ENCODE results near the gene NR0B2. TPM values are rescaled to one million over a fixed set of nuclear protein-coding genes. Genes with fewer than 3 reads are reported as not detected.

Gene NR0B2
- polyA plus RNA-seq, 1 experiment, result not detected

DNA sequence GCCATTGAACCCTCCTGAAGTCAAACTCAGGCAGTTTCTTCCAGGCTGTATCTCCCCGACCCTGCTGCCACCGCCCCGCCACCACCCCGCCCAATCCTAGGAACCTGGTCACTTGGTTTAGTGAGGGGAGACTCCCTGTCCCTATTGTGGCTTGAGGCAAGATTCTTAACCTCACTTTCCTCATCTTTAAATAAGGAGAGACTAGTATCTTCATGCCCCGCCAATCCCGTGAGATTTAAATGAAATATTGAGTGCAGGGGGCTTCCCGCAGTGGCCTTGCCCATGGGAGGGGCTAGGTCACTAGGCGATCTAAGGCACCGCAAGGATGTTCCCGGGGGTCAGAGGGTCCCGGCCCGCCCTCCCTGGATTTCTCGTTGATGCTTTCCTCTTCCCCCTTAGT, 45.5 kb upstream of the NR0B2 start:
- TF ChIP-seq, protein P1, sequence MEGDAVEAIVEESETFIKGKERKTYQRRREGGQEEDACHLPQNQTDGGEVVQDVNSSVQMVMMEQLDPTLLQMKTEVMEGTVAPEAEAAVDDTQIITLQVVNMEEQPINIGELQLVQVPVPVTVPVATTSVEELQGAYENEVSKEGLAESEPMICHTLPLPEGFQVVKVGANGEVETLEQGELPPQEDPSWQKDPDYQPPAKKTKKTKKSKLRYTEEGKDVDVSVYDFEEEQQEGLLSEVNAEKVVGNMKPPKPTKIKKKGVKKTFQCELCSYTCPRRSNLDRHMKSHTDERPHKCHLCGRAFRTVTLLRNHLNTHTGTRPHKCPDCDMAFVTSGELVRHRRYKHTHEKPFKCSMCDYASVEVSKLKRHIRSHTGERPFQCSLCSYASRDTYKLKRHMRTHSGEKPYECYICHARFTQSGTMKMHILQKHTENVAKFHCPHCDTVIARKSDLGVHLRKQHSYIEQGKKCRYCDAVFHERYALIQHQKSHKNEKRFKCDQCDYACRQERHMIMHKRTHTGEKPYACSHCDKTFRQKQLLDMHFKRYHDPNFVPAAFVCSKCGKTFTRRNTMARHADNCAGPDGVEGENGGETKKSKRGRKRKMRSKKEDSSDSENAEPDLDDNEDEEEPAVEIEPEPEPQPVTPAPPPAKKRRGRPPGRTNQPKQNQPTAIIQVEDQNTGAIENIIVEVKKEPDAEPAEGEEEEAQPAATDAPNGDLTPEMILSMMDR (IDR thresholded peaks at IDR 0.05; ENCODE audit: insufficient read depth, low read depth, low read length), result no peak
- H3K4me3 ChIP-seq (ENCODE audit: low read depth, low read length), result no peak overlapping the region
- no peak for DNase-seq (ENCODE audit: low read depth)
- CTCF ChIA-PET, result no interaction called here
- H3K36me3 ChIP-seq (ENCODE audit: control insufficient read depth, insufficient read depth, low read length), result no peaks in the 10 kb centered on the region
- H3K27me3 ChIP-seq (ENCODE audit: control insufficient read depth, insufficient read depth, low read length), result peaks cover 14% of the 10 kb centered on the region
- POLR2A ChIA-PET, result no interaction called here

DNA sequence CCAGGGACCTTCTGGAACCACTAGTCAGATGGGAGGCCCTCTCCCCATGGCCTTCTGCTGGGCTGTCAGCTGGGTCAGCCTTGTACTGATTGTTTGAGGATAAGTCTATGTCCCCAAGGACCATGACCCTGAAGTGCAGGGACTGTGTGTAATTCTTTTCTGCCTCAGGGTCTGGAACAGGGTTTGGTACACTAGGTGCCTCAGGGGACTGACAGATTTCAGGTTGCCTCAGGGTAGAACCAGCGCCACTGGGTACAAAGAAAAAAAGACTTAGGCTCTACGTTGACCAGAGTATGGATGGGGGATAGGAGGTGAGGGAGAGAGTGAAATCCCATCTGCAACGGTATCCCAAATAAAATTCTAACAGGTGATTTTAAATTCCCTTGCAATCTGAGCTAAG, 43.5 kb upstream of the NR0B2 start:
- H3K4me3 ChIP-seq (ENCODE audit: low read depth, low read length), result no peak overlapping the region
- POLR2A ChIA-PET, result no interaction called here
- peaks cover 14% of the 10 kb centered on the region for H3K27me3 ChIP-seq (ENCODE audit: control insufficient read depth, insufficient read depth, low read length)
- DNase-seq (ENCODE audit: low read depth), result no peak
- TF ChIP-seq, protein P1 (IDR thresholded peaks at IDR 0.05; ENCODE audit: insufficient read depth, low read depth, low read length), result no peak
- CTCF ChIA-PET, result interaction anchor here (1.5 kb wide), 1 partner anchor 10 kb away, joined by 3 read pairs; no protein-coding TSS in a partner anchor
- no peaks in the 10 kb centered on the region for H3K36me3 ChIP-seq (ENCODE audit: control insufficient read depth, insufficient read depth, low read length)

DNA sequence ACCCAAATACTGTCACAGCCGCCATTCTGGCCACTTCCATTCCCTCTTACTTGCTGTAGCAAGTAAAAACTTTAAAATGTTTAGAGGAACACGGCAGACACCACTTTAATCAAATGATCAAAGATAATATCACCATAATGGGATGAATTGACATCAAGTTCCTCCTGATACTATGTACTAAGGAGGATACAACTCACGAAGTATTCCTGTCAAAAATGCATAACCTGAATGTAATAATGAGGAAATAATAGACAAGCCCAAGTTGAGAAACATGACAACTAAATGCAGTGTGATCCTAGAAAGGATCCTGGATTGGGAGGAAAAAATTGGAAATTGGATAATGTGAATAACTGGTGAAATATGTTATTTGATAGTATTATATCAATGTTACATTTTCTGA, 42.5 kb upstream of the NR0B2 start:
- Histone ChIP-seq H3K36me3 (ENCODE audit: control insufficient read depth, insufficient read depth, low read length) (no peaks in the 10 kb centered on the region), H3K27me3 (ENCODE audit: control insufficient read depth, insufficient read depth, low read length) (peaks cover 14% of the 10 kb centered on the region), H3K4me3 (ENCODE audit: low read depth, low read length) (no peak overlapping the region)
- DNase-seq (ENCODE audit: low read depth), result no peak
- TF ChIP-seq, protein P1 (IDR thresholded peaks at IDR 0.05; ENCODE audit: insufficient read depth, low read depth, low read length), result no peak
- CTCF ChIA-PET, result interaction anchor here (1.5 kb wide), 1 partner anchor 11 kb away, joined by 3 read pairs; no protein-coding TSS in a partner anchor
- POLR2A ChIA-PET, result no interaction called here

DNA sequence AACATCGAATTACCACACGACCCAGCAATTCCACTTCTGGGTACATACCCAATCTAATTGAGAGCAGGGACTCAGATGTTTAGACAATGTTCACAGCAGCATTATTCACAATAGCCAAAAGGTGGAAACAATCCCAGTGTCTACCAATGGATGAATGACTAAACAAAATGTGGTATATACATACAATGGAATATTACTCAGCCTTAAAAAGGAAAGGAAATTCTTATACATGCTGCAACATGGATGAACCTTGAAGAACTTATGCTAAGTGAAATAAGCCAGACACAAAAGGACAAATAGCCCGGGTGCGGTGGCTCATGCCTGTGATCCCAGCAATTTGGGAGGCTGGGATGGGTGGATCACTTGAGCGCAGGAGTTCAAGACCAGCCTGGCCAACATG, 39.6 kb upstream of the NR0B2 start:
- TF ChIP-seq, protein P1 (IDR thresholded peaks at IDR 0.05; ENCODE audit: insufficient read depth, low read depth, low read length), result no peak
- CTCF ChIA-PET, result no interaction called here

DNA sequence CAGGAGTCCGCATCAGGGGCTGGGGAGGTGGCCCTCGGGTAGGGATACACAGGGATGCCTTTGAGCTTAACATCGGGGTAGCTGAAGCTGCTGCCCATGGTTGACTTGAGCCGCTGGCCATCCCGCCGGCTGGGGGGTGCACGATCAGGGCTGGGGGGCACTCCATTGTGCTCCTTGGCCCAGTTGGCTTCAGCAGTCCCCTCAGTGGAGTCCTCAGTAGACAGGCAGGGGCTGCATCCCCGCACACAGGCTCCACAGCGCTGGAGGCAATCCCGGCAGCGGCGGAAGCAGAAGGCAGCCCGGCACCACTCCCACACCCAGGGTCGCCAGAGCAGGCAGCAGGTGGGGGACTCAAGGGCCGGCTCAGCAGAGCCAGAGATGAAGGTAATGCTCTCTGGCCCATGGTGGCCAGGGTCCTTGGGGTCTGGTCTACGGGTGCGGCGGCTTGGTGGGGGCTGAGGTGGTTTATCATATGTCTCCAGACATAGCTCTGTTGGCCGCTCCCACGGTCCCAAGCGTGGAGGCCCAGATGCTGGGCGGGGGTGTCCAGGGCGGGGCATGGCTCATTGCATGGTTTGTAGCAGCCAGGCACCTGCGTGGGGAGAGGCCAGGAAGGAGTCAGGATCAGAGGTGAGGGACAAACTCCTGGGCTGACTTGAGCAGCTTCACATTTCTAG, 38.2 kb upstream of the NR0B2 start:
- CTCF ChIA-PET, result no interaction called here
- DNase-seq (ENCODE audit: low read depth), result no peak
- TF ChIP-seq, protein P1 (IDR thresholded peaks at IDR 0.05; ENCODE audit: insufficient read depth, low read depth, low read length), result no peak
- Histone ChIP-seq H3K27me3 (ENCODE audit: control insufficient read depth, insufficient read depth, low read length) (no peaks in the 10 kb centered on the region; the same call in 1 of the 2 replicates), H3K4me3 (ENCODE audit: low read depth, low read length) (no peak overlapping the region), H3K36me3 (ENCODE audit: control insufficient read depth, insufficient read depth, low read length) (no peaks in the 10 kb centered on the region)
- POLR2A ChIA-PET, result no interaction called here

More for the DNA sequence above, 39.6 kb upstream of the NR0B2 start:
- H3K27me3 ChIP-seq (ENCODE audit: control insufficient read depth, insufficient read depth, low read length), result peaks cover 1% of the 10 kb centered on the region; the same call in 1 of the 2 replicates
- H3K4me3 ChIP-seq (ENCODE audit: low read depth, low read length), result no peak overlapping the region
- no peaks in the 10 kb centered on the region for H3K36me3 ChIP-seq (ENCODE audit: control insufficient read depth, insufficient read depth, low read length)
- no peak for DNase-seq (ENCODE audit: low read depth)
- POLR2A ChIA-PET, result no interaction called here

All from BJ (cell line).